Activated CD8-positive, alpha-beta memory T cell treated with anti-CD3 and anti-CD28 coated beads, Interleukin-2, amount 50 U/mL, for 24 hours (primary cell): ENCODE data around the gene TPBGL.

ENCODE experiments used
- DNase-seq: peaks from one replicate; pipeline ENCODE4 v3.0.0-alpha.2; 2020; ENCODE audit errors: extremely low read depth

Gene TPBGL

GRCh38 chr11:75208446-75208845 is 32.1 kb upstream of the TPBGL start:
- no peak for DNase-seq

GRCh38 chr11:75212411-75212810 is 28.2 kb upstream of the TPBGL start:
- no peak for DNase-seq

- peak; percentile 36 for DNase-seq
Observed at GRCh38 chr11:75214411-75214821, 26.2 kb upstream of the TPBGL start.

GRCh38 chr11:75214843-75215242 is 25.7 kb upstream of the TPBGL start:
- DNase-seq = no peak

GRCh38 chr11:75219869-75220268 is 20.7 kb upstream of the TPBGL start:
- DNase-seq = no peak

GRCh38 chr11:75223954-75224643 is 16.5 kb upstream of the TPBGL start:
- DNase-seq = no peak

GRCh38 chr11:75225794-75226193 is 14.8 kb upstream of the TPBGL start:
- no peak for DNase-seq

GRCh38 chr11:75229466-75229865 is 11.1 kb upstream of the TPBGL start:
- DNase-seq = no peak

- DNase-seq = no peak
Observed at GRCh38 chr11:75230621-75231020, 10.0 kb upstream of the TPBGL start.

- no peak for DNase-seq
Observed at GRCh38 chr11:75233754-75234172, 6.8 kb upstream of the TPBGL start.

- no peak for DNase-seq
Observed at GRCh38 chr11:75236062-75236461, 4.5 kb upstream of the TPBGL start.

GRCh38 chr11:75237050-75237449 is 3.5 kb upstream of the TPBGL start:
- DNase-seq = no peak

GRCh38 chr11:75238595-75239440 is 1.8 kb upstream of the TPBGL start:
- DNase-seq = no peak

- no peak for DNase-seq
Observed at GRCh38 chr11:75239531-75240290, 863 bp upstream of the TPBGL start.

GRCh38 chr11:75241036-75241905 is 697 bp downstream of the TPBGL start:
- peak; percentile 51 for DNase-seq

GRCh38 chr11:75241906-75242644 is 1.5 kb downstream of the TPBGL start:
- no peak for DNase-seq

- DNase-seq = no peak
Observed at GRCh38 chr11:75242722-75243600, 2.4 kb downstream of the TPBGL start.

- no peak for DNase-seq
Observed at GRCh38 chr11:75244052-75244814, 3.7 kb downstream of the TPBGL start.
